GM18870 (cell line): Measurements from ENCODE around the gene SMAD3.

Source experiments
- ATAC-seq: cut with Tn5 transposase; IDR thresholded peaks from one replicate; pipeline ENCODE4 v1.9.1; 2021; ENCODE audit warnings: moderate library complexity; ENCODE audit not compliant: unreplicated experiment

The SMAD3 gene

DNA sequence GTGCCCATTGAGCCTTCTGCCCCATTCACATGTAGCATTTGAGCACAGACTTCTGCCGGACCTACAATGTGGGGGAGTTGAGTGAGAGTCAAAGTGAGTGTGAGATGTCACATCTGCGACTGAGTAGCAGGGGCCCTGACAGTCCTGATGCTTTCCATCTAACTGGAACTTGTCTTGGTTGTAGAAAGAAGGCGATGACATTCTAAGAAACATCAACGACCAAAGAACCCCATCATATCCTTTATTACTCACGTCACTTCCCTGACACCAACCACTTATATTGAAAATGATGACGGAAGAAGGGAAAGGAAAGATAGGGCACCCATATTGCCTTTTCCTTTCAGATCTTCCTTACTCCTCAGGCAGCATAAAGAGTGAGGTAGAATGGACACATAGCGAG is 30.5 kb downstream of the SMAD3 start:
- ATAC-seq: no peak

DNA sequence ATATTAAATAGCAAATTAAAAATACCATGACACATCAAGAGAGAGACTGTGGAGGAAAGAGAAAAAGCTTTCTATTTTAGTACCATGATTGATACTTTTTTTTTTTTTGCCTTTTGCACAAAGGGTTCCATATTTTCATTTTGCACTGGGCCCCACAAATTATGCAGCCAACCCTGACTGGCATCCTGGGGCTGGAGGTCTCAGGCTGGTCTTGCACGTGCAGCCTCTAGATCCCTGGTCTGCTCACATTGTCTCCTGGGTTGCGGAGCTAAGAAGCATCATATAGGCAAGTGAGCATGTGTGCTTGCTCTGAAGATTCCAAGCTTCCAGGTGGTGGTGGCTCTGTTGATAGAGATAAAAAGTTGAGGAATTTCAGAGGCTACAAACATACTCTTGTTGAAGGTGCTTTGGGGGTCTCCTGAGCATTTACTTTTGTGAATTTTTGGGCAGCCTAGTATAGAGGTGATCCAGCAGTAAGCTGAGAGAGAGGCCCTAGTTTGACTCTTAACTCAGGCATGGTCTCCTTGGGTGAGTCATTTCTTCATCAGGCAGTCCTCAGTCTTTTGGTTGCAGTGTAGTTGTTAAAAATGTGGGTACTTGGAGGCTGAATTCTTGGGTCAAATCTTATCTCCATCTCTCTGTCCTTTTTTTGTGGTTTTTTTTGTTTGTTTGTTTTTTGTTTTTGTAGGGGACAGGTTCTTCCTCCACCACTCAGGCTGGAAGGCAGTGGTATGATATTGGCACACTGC is 31.3 kb downstream of the SMAD3 start:
- no peak for ATAC-seq

DNA sequence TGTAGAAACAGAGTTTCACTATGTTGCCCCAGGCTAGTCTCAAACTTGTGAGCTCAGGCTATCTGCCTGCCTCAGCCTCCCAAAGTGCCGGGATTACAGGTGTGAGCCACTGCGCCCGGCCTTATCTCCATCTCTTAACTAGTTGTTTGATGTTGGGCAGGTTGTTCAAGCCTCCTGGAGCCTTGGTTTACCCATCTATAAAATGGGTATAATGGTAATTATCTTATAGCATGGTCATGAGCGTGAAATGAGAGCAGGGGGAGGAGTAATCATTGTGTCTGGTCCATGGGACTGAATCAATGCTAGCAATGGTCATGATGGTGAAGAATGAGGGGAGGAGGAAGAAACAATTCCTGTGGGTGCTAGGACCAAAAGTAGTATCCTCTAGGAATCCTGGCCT is 32.0 kb downstream of the SMAD3 start:
- no peak for ATAC-seq

DNA sequence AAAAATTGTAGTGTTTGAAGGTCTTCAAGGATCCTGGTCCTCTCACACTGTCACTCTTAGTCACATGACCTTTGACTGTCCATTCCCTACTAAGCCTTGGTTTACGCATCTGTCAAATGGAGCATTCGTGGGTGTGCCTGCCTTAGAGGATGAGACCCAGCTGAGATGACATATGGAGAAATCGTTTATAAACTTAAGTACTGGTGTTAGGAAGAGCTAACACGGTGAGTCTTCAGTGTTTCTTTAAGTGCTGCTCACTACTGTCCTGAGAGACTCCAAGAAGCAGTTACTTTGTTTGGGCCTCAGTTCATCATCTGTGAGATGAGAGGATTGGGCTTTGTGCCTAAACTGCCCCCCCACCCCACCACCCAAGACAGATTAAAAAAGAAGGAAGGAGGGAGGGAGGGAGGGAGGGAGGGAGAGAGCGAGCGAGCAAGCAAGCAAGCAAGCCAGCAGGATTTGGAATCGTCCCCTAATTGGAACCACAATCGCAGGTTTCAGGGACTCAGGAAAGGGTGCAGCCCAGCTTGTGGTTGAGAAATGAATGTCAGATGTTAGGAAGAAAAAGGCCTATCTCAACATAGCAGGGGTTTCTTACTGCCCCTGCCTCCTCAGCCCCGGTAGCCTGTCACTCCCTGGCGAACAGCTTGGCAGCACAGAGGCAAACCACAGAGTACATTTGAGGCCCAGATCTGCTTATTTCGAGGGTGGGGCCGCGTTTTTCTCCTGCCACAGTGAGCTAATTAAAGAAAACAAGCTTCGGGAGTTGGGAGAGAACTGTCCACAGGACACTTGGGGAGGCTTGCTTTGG is 32.7 kb downstream of the SMAD3 start:
- no peak for ATAC-seq

DNA sequence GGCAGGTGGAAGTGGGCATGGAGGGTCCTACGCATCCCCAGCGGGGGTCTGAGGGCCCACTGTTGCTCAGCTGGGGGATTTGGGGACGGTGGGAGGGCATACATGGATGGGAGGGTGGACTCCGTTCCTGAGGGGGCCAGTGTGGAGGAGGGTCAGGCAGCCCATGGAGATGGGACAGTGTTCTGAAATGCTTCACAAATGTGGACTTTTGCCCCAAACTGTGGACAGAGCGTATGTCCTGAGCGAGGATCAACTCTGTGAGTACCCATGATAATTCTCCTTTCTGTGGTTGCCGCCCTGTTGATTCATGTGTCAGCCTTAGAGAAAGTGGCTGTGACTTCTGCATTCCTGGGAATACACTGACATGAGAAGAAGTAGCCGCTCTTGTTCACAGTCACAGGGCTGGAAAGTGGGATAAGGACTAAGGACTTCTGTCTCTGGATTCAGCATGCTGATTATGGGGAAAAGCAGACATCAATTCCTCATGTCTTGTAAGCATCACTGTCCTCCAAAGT is 33.4 kb downstream of the SMAD3 start:
- no peak for ATAC-seq

DNA sequence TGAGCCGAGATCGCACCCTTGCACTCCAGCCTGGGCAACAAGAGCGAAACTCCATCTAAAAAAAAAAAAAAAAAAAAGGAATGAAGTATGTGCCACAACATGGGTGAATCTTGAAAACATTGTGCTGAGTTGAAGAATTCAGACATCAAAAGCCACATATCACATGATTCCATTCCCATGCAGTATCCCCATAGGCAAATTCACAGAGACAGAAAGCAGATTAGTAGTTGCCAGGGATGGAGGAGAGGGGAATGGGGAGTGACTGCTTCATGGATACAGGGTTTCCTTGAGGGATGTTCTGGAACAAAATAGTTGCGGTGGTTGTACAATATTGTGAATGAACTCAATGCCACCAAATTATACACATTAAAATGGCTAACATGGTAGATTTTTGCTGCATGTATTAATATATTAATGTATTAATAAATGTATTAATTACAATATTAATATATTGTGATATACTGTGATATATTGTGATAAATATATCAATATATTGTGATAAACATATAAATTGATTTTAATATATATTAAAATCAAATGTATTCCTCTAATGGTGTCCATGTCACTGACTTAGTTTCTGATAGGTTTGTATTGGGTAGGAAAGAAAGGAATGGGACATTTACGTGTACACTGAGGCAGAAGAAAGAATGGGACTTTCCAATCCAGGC is 34.9 kb downstream of the SMAD3 start:
- ATAC-seq: no peak

DNA sequence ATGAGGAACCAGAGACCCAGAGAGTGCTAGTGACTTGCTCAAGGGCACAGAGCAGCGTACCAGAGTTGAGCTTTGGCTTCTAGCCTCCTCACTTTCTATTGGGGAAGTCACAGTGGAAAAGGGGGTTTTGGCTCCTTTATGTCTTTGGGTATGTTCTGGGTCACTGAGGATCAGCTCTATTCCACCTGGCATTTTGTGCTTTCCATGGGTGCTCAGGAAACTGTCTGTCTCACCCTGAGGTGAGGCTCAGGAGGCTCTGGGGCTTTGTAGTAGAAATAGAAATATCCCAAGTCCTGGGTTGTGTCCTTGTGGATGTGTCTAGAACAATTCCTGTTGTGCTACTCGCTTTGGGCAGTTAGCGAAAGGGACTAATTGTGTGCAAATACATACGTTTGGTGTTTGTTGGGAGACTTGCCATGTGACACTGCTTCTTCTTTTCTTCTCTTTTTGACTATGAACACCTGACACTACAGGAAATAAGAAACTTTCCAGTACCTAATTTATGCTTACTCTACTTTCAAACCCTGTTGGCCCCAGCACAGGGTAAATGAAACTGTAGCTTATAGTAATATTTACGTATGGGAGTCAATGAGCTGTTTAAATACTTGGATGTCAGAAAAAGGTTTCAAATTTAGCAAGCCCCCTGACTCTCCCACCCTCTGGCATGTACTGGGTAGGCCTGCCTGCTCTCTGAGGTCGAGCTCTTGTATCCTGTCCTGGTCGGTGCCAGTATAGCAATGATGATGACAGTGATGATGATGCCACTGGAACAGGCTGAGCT is 35.6 kb downstream of the SMAD3 start:
- peak; percentile 63 for ATAC-seq

DNA sequence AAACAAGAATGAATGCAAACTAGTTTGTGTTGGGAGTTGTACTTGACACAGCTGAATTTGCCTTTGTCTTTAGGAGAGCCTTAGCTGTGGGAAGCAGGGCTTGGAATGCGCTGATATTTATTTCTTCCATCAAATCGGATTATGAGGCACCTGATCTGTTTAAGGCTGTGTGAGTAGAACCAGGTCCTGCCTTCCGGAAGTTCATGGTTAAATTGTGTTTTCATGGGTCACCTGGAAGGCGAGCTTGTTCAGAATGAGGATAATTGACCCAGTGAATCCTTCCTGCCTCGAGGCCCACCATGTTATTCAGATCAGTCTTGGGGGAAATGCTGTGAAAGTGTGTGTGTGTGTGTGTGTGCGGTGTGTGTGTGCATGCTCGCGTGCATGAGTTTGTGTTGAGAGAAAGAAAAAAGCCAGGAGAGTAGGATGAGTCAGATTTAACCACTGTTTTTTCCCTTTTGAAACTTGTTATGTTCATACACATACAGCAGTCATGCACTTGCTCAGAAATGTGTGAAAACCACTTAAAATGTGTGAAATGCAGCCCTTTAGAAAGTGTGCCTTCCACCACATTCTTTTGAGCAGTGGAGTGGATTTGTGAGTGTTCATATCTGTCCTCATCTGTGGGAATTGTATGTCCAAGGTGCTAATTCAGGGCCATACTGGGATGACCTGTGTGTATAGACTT is 36.7 kb downstream of the SMAD3 start:
- ATAC-seq: peak; percentile 39

DNA sequence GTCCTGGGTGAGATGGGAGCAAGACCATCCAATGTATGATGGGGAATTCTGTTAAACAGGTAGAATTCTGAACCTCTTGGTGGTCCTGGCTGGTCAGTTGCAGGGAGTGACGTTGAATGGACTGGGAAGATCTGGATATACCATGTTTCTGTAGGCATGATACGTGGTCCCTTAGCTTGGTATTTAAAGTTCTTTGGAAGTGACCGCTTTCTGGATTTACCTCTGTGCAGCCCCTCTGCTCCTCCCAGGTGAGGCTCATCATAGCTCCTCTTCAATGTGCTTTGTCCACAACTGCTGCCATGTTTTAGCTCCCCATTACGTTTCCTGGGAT is 37.2 kb downstream of the SMAD3 start:
- no peak for ATAC-seq

DNA sequence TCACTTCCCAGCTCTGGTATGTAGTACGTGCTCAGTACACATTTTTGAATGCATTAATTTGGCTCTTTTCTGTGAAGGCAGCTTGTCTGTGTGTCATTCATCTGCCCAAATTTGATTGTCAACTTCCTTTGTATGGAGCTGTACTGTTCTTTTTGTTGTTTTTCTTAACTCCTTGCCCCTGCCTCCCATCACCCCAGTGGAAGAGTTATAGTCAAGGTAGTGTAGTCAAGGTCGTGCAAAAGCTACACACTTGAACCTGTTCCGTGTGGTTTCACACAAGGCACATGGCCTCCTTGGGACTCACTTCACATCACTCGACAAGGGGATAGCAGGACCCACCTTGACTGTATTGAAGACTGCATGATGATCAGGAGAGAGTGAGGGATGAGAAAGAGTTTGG is 37.6 kb downstream of the SMAD3 start:
- ATAC-seq: no peak

DNA sequence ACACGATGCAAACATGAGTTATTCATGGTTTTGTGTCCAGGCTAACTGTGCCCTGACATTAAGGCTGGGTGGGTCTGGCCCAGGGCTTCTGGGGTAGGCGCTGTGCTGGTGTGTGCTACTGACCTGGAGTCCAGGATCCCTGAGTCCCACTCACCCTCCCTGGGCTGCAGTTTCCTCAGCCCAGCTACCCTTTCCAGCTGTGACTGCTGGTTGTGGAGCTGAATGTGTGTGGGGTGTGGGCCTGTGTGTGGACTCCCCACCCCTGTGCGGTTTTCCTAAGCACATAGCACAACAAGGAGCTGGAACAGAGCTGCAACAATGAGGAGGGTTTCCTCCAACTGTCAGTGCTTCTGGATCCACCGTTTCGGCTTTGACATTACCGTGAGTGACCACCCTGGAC is 38.0 kb downstream of the SMAD3 start:
- ATAC-seq: no peak

DNA sequence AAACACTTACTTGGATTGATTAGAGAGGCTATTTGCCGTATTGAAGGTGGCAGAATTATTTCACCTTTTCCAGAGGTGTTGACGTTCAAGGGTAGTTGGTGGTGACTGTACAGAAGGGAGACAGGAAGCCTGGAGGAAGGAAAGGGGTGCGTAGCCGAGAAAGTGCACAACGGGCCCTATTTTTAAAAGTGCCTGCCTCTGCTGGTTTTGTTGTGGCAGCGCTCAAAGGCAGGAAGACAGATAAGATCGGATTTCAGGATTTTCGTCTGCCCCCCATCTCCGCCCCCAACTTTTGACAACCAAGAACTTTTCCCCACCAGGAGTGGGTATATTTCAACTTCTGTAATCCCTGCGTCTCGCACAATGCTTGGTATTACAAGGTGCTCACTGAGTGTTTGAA is 38.5 kb downstream of the SMAD3 start:
- ATAC-seq: no peak

DNA sequence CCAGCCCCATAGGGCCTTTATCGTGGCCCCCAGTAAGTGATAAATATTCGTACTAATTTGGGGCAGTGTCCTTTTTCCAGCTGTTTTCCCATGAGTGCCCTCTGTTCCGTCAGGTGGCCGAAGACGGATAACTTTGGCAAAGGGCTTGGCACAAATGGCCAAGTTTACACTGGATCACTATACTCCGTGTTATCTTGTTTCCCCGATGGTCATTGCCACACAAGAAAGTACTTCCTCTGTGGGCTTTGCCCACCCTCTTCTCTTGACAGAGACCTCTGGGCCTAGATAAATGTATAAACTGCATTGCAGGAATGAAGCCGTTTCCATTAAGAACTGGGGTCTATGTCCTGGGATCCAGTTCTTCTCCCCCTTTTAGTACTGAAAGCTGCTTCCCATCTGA is 39.1 kb downstream of the SMAD3 start:
- no peak for ATAC-seq

DNA sequence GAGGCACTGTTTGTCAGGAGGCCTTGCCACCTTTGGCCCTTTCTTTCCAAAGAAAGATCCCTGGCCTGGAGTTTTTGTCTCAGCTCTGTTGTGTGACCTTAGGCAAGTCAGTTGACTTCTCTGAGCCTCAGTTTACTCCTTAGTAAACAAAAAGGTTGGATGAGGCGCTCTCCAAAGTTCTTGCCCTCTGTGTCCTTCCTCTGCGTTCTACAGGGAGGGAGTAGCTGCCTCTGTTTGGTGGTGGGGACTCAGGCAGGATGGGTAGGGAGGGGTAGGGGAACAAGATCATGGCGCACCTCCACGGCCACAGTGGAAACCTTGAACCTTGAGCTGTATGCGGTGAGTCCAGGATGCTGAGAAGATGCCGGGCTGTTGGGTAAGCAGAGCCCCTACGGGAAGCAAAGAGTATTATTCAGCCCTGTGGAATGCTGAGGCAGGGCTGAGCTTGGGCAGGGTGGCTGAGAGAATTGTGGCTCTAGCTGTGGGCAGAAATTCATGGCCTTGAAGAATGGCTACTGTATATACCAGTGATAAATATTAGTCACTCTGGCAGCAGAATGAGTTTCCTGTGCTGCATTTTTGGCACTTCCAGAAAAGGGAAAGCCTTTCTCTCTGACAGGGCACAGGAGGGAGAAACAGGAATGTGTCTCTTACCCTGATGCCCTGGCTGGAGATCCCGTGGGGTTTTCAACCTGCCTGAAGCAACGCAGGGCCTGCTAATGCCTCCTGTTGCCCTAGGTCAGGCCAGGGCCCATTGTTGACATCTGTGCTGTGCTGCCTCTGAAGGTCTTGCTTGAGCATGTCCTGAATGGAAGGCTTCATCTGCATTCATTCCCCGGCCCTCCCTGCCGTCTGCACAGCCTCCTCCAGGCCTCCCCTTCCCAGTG is 39.9 kb downstream of the SMAD3 start:
- no peak for ATAC-seq

DNA sequence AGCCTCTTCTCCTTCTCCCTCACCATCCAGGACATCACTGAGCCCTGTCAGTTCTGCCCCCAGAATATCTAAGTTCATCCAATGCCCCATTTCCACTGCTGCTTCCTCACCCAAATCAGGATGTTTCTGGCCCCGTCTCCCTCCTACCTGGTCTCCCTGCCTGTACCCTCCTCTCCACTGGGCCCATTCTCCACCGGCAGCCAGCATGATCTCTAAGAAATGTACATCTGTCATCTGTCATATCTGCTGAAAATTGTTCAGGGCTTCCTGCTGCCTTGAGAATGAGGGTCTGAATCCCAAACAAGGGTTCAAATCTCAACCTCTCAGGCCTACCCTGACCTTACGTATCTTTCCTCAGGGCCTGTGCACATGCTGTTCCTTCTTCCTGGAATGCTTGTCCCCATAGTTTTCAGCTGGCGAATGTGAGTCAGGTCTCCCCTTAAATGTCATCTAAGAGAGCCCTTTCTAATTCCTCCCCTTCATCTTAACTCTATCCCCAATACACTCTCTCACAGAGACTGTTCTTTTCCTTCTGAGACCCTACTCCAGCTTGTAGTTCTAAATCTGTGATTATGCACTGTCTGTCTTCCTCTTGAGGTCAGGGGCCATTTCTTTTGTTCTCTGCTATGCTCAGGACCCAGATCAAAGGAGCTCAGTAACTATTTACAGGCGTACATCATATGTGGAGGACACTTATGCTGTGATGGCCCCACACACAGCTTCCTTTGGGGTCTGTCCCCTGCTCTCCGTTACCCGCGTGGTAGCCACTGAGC is 40.8 kb downstream of the SMAD3 start:
- no peak for ATAC-seq

DNA sequence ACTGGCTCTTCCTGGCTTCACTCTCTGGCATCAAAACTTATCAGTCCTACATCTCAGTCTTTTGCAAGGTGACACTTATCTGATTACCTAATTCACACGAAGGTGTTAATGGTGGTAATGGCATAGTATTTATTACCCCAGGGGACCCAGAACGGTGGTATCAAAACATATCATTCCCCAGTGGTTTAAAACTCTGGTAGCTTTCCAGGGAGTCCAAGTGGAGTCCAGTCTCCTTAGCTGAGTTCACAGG is 41.3 kb downstream of the SMAD3 start:
- ATAC-seq: no peak

DNA sequence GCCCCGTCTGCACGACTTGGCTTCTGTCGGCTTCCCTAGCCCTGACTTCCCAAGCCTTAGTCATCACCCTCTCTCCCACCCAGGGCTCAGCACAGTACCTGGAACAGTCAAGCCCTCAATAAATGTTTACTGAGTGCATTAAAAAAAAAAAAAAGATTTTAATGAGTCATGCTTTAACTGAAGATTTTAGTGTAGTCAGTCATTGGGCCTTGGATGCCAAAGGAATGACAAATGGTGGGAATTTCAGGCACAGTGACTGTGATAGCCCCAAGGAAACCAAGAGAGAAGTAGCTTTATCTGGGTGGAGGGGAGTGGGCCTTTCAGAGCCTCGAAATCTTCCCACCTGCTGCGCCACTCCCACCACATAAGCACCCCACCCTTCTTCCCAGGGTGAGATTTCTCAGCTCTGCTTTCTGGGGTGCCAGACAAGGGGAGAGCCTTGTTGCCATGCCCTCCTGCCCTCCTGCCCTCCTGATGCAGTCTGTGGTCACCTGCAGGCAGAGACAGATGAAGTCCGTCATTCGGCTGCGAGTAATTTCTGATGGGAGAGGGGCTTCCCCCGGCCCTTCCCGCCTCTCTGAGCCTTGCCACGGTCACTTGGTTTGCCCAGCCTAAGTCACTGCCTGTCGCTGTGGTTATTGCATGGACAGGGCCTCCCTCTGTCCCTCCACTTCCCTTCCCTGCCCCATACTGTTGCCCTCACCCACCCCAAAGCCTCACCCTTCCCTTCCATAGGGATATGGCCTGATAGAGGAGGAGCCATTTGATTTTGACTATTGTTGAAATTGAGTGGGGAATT is 41.8 kb downstream of the SMAD3 start:
- no peak for ATAC-seq
